CD4-positive, CD25-positive, alpha-beta regulatory T cell (primary cell): ENCODE measurements around the gene CREG1. TPM values are rescaled to one million over a fixed set of nuclear protein-coding genes. Genes with fewer than 3 reads are reported as not detected.
A peak's percentile ranks its signal among the peaks of the same experiment; 100 is the strongest.

Source experiments
- ATAC-seq, 2 donors: fragments of 150-1000 bp; cut with Tn5 transposase; one replicate each; pipeline ENCODE4 v1.10.0; 2021; ENCODE audit warnings: low read depth in 2 of 2, moderate number of reproducible peaks in 2 of 2, moderate library complexity in 1 of 2
- DNase-seq, 3 donors: peaks; one replicate each; pipeline versions ENCODE4 v3.0.0 to v3.0.0-alpha.2; 2012 to 2022; ENCODE audit warnings: mixed read lengths in 1 of 3
- H3K27ac ChIP-seq: one replicate; pipeline ENCODE4 v1.7.0; 2013; ENCODE audit warnings: mild to moderate bottlenecking, low read length; ENCODE audit not compliant: insufficient read depth, poor library complexity, severe bottlenecking
- H3K27me3 ChIP-seq: one replicate; pipeline ENCODE4 v1.7.0; 2013; ENCODE audit warnings: low read length; ENCODE audit not compliant: control insufficient read depth, insufficient read depth
- H3K36me3 ChIP-seq: one replicate; pipeline ENCODE4 v1.7.0; 2013; ENCODE audit warnings: mild to moderate bottlenecking, low read length, moderate library complexity; ENCODE audit not compliant: control insufficient read depth, insufficient read depth
- H3K4me1 ChIP-seq: 2 replicates; pipeline ENCODE4 v1.7.0; 2013; ENCODE audit warnings: mild to moderate bottlenecking, low read length; ENCODE audit not compliant: insufficient read depth, control insufficient read depth, poor library complexity, severe bottlenecking
- H3K4me3 ChIP-seq: one replicate; pipeline ENCODE4 v1.7.0; 2013; ENCODE audit warnings: low read depth, mild to moderate bottlenecking, low read length, moderate library complexity
- H3K9me3 ChIP-seq, 2 experiments: 1 replicate in 1 of 2; 2 replicates in 1 of 2; pipeline ENCODE4 v1.7.0; 2013; ENCODE audit warnings: low read length in 2 of 2, mild to moderate bottlenecking in 1 of 2, moderate library complexity in 1 of 2; ENCODE audit not compliant: control insufficient read depth in 2 of 2
- H3K27ac Mint-ChIP-seq, 3 donors: one replicate each; pipeline ENCODE4 v1.8.0; 2020 to 2022; ENCODE audit warnings: mild to moderate bottlenecking in 3 of 3, mixed read lengths in 3 of 3, moderate library complexity in 2 of 3
- H3K27me3 Mint-ChIP-seq: one replicate; pipeline ENCODE4 v1.8.0; 2022; ENCODE audit warnings: mild to moderate bottlenecking, mixed read lengths
- H3K36me3 Mint-ChIP-seq: one replicate; pipeline ENCODE4 v1.8.0; 2020; ENCODE audit warnings: mixed read lengths
- H3K4me1 Mint-ChIP-seq, 4 donors: one replicate each; pipeline ENCODE4 v1.8.0; 2020 to 2022; ENCODE audit warnings: mixed read lengths in 4 of 4, mild to moderate bottlenecking in 1 of 4
- H3K4me3 Mint-ChIP-seq, 4 donors: one replicate each; pipeline ENCODE4 v1.8.0; 2020 to 2022; ENCODE audit warnings: mild to moderate bottlenecking in 4 of 4, mixed read lengths in 4 of 4, moderate library complexity in 3 of 4
- H3K9me3 Mint-ChIP-seq, 7 donors: one replicate each; pipeline ENCODE4 v1.8.0; 2020 to 2022; ENCODE audit warnings: mixed read lengths in 7 of 7, mild to moderate bottlenecking in 3 of 7, moderate library complexity in 2 of 7
- polyA plus RNA-seq, 4 donors: library from polyadenylated mRNA; unstranded; fragments of 300-500 nt; fragmentation: Illumina TruSeq; gene quantifications; one replicate each; pipeline ENCODE4 v1.2.3, GENCODE V29; 2021
- total RNA-seq: library from RNA; stranded (reverse); gene quantifications from one replicate; pipeline ENCODE4 v1.2.3, GENCODE V29; 2022

CREG1 gene
- total and polyA plus RNA-seq, 5 donors from 2014 or later, result 6.7 to 29.7 (median 20.6) TPM

GRCh38 chr1:167538657-167539056 is 14.9 kb downstream of the CREG1 start:
- Mint-ChIP-seq H3K27ac (peak overlapping the region in 1 of 3 donors; percentile 33), H3K9me3 (no peaks in the 10 kb centered on the region), H3K27me3 (peaks cover 5% of the 10 kb centered on the region), H3K4me3 (no peak overlapping the region), H3K4me1 (peaks cover 4 to 16% (median 10%) of the 10 kb centered on the region in 4 donors), H3K36me3 (peaks cover 4% of the 10 kb centered on the region)
- no peak overlapping the region for H3K27ac ChIP-seq
- ATAC-seq (no peak), DNase-seq (no peak)
- no peak overlapping the region for H3K4me3 ChIP-seq
- H3K4me1 ChIP-seq, result no peaks in the 10 kb centered on the region
- H3K9me3 ChIP-seq, result no peaks in the 10 kb centered on the region
- no peaks in the 10 kb centered on the region for H3K27me3 ChIP-seq
- H3K36me3 ChIP-seq, result no peaks in the 10 kb centered on the region

- peak; percentile 49 to 65 (median 62) for DNase-seq
- peak; percentile 50 to 65 for ATAC-seq
- peaks cover 10% of the 10 kb centered on the region for H3K27me3 Mint-ChIP-seq
- Histone ChIP-seq H3K27me3 (no peaks in the 10 kb centered on the region), H3K27ac (no peak overlapping the region), H3K36me3 (no peaks in the 10 kb centered on the region), H3K4me1 (no peaks in the 10 kb centered on the region), H3K4me3 (no peak overlapping the region), H3K9me3 (no peaks in the 10 kb centered on the region)
- peaks cover 0 to 6% (median 3%) of the 10 kb centered on the region in 4 donors for H3K4me1 Mint-ChIP-seq
- H3K4me3 Mint-ChIP-seq, result no peak overlapping the region
- no peak overlapping the region for H3K27ac Mint-ChIP-seq
- H3K36me3 Mint-ChIP-seq, result no peaks in the 10 kb centered on the region
- H3K9me3 Mint-ChIP-seq, result no peaks in the 10 kb centered on the region
Observed at GRCh38 chr1:167533851-167534300, 19.7 kb downstream of the CREG1 start.

- Mint-ChIP-seq H3K9me3 (no peaks in the 10 kb centered on the region), H3K27ac (no peak overlapping the region), H3K4me3 (no peak overlapping the region), H3K4me1 (peaks cover 0 to 2% (median 0%) of the 10 kb centered on the region in 4 donors), H3K36me3 (no peaks in the 10 kb centered on the region), H3K27me3 (peaks cover 10% of the 10 kb centered on the region)
- H3K4me3 ChIP-seq, result no peak overlapping the region
- no peaks in the 10 kb centered on the region for H3K27me3 ChIP-seq
- no peak overlapping the region for H3K27ac ChIP-seq
- no peak for ATAC-seq
- no peak for DNase-seq
- H3K36me3 ChIP-seq, result no peaks in the 10 kb centered on the region
- no peaks in the 10 kb centered on the region for H3K9me3 ChIP-seq
- no peaks in the 10 kb centered on the region for H3K4me1 ChIP-seq
Observed at GRCh38 chr1:167532964-167533824, 20.4 kb downstream of the CREG1 start.

GRCh38 chr1:167532375-167532774 is 21.2 kb downstream of the CREG1 start:
- H3K36me3 Mint-ChIP-seq, result no peaks in the 10 kb centered on the region

GRCh38 chr1:167529829-167530474 is 23.6 kb downstream of the CREG1 start:
- DNase-seq (no peak), ATAC-seq (no peak)
- Mint-ChIP-seq H3K4me3 (no peak overlapping the region), H3K4me1 (peaks cover 0 to 4% (median 2%) of the 10 kb centered on the region in 4 donors), H3K36me3 (no peaks in the 10 kb centered on the region), H3K9me3 (no peaks in the 10 kb centered on the region), H3K27me3 (peaks cover 17% of the 10 kb centered on the region), H3K27ac (no peak overlapping the region)
- Histone ChIP-seq H3K36me3 (no peaks in the 10 kb centered on the region), H3K27me3 (no peaks in the 10 kb centered on the region), H3K4me1 (no peaks in the 10 kb centered on the region), H3K4me3 (no peak overlapping the region), H3K27ac (no peak overlapping the region), H3K9me3 (no peaks in the 10 kb centered on the region)

More at GRCh38 chr1:167532375-167532774, 21.2 kb downstream of the CREG1 start:
- Mint-ChIP-seq H3K27ac (no peak overlapping the region), H3K9me3 (no peaks in the 10 kb centered on the region), H3K4me3 (no peak overlapping the region), H3K27me3 (peaks cover 10% of the 10 kb centered on the region), H3K4me1 (peaks cover 0 to 2% (median 0%) of the 10 kb centered on the region in 4 donors)
- H3K4me3 ChIP-seq, result no peak overlapping the region
- no peak overlapping the region for H3K27ac ChIP-seq
- DNase-seq, result no peak
- H3K9me3 ChIP-seq, result no peaks in the 10 kb centered on the region
- H3K36me3 ChIP-seq, result no peaks in the 10 kb centered on the region
- H3K4me1 ChIP-seq, result no peaks in the 10 kb centered on the region
- ATAC-seq, result no peak
- H3K27me3 ChIP-seq, result no peaks in the 10 kb centered on the region

GRCh38 chr1:167528057-167528728 is 25.4 kb downstream of the CREG1 start:
- no peaks in the 10 kb centered on the region for H3K36me3 Mint-ChIP-seq
- no peaks in the 10 kb centered on the region for H3K9me3 Mint-ChIP-seq
- Histone ChIP-seq H3K27me3 (no peaks in the 10 kb centered on the region), H3K27ac (no peak overlapping the region), H3K36me3 (no peaks in the 10 kb centered on the region), H3K9me3 (no peaks in the 10 kb centered on the region), H3K4me1 (no peaks in the 10 kb centered on the region), H3K4me3 (no peak overlapping the region)
- H3K4me1 Mint-ChIP-seq, result peaks cover 0 to 4% (median 1%) of the 10 kb centered on the region in 4 donors
- ATAC-seq (no peak), DNase-seq (no peak)
- no peak overlapping the region for H3K4me3 Mint-ChIP-seq
- H3K27ac Mint-ChIP-seq, result no peak overlapping the region
- peaks cover 17% of the 10 kb centered on the region for H3K27me3 Mint-ChIP-seq

GRCh38 chr1:167526667-167527383 is 26.7 kb downstream of the CREG1 start:
- Histone ChIP-seq H3K36me3 (no peaks in the 10 kb centered on the region), H3K27me3 (no peaks in the 10 kb centered on the region), H3K4me1 (no peaks in the 10 kb centered on the region), H3K4me3 (no peak overlapping the region), H3K9me3 (no peaks in the 10 kb centered on the region), H3K27ac (no peak overlapping the region)
- DNase-seq (no peak), ATAC-seq (no peak)
- peaks cover 17% of the 10 kb centered on the region for H3K27me3 Mint-ChIP-seq
- H3K9me3 Mint-ChIP-seq, result no peaks in the 10 kb centered on the region
- no peak overlapping the region for H3K4me3 Mint-ChIP-seq
- H3K4me1 Mint-ChIP-seq, result peaks cover 0 to 4% (median 1%) of the 10 kb centered on the region in 4 donors
- no peaks in the 10 kb centered on the region for H3K36me3 Mint-ChIP-seq
- peak overlapping the region in 1 of 3 donors; percentile 61 for H3K27ac Mint-ChIP-seq
